Testis (tissue), 3 donors: ENCODE results near the gene ZNF71. TPM values are rescaled to one million over a fixed set of nuclear protein-coding genes. Genes with fewer than 3 reads are reported as not detected.

ENCODE experiments used
- DNase-seq: peaks from one replicate; pipeline ENCODE4 v3.0.0-alpha.2; 2019
- H3K27ac ChIP-seq, 2 donors: fragments of 200-600 bp; sonication (generic); one replicate each; pipeline ENCODE4 v1.5.1; 2019
- H3K27me3 ChIP-seq: fragments of 200-600 bp; sonication (generic); one replicate; pipeline ENCODE4 v1.5.1; 2019
- H3K36me3 ChIP-seq: fragments of 200-600 bp; sonication (generic); one replicate; pipeline ENCODE4 v1.5.1; 2017; ENCODE audit warnings: low read depth; ENCODE audit errors: missing control alignments
- H3K4me1 ChIP-seq: fragments of 200-600 bp; sonication (generic); one replicate; pipeline ENCODE4 v1.5.1; 2019
- H3K4me3 ChIP-seq, 2 donors: fragments of 200-600 bp; sonication (generic); one replicate each; pipeline ENCODE4 v1.5.1; 2017 to 2019
- H3K9me3 ChIP-seq: fragments of 200-600 bp; sonication (generic); one replicate; pipeline ENCODE4 v1.5.1; 2017
- CTCF ChIP-seq, 3 experiments: fragments of 450-650 bp in 2 of 3; fragments of 200-600 bp in 1 of 3; sonication (generic) in 1 of 3; IDR thresholded peaks; one replicate each; pipeline ENCODE4 v1.5.1; 2016 to 2019; ENCODE audit warnings: antibody characterized with exemption in 3 of 3, mild to moderate bottlenecking in 2 of 3, moderate library complexity in 1 of 3
- POLR2A ChIP-seq: fragments of 450-650 bp; IDR thresholded peaks from one replicate; pipeline ENCODE4 v1.6.1; 2017; ENCODE audit warnings: antibody characterized with exemption, mild to moderate bottlenecking, moderate library complexity
- WGBS, 2 donors: methylation state at CpG; one replicate each; pipeline ENCODE4 v1.1.5; 2018; 5-methylcytosine and 5-hydroxymethylcytosine counted together
- intact Hi-C: fragments of 100-400 bp; cut with DNase I; formaldehyde crosslinking; loops from one replicate; pipeline ENCODE4 v1.15.1; 2023; ENCODE audit warnings: low total_unique reads
- polyA plus RNA-seq: library from polyadenylated mRNA; stranded (reverse); fragments of 350-450 nt; fragmentation: Illumina TruSeq; extraction: RNeasy Lipid Tissue Mini Kit (QIAGEN cat#74804); gene quantifications from one replicate; pipeline ENCODE4 v1.2.3, GENCODE V29; 2014; ENCODE audit warnings: low read depth, low replicate concordance; ENCODE audit not compliant: insufficient read depth
- total RNA-seq, 2 donors: library from RNA; depleted of rRNA; stranded (reverse); fragments of >200 nt; gene quantifications; one replicate each; pipeline ENCODE4 v1.2.3, GENCODE V29; 2016

The ZNF71 gene
- total and polyA plus RNA-seq, 3 donors from 2014 or later: 7.2 to 19.6 (median 18.3) TPM

GRCh38 chr19:56613639-56614038, 18.5 kb downstream of the ZNF71 start:
- H3K36me3 ChIP-seq: no peaks in the 10 kb centered on the region
- WGBS, 2 donors: 91 to 95% methylated on average over 5 of the region's 5 CpGs
- TF ChIP-seq POLR2A (no peak), CTCF (IDR thresholded peaks at IDR 0.05) (no peak)

GRCh38 chr19:56617531-56617930, 22.4 kb downstream of the ZNF71 start:
- intact Hi-C loops: no loop called here
- Histone ChIP-seq H3K9me3 (no peaks in the 10 kb centered on the region), H3K36me3 (no peaks in the 10 kb centered on the region), H3K27ac (no peak overlapping the region), H3K4me1 (no peaks in the 10 kb centered on the region), H3K4me3 (no peak overlapping the region), H3K27me3 (no peaks in the 10 kb centered on the region)
- DNase-seq: no peak
- TF ChIP-seq CTCF (IDR thresholded peaks at IDR 0.05) (no peak), POLR2A (no peak)
- 91 to 95% methylated on average over 8 of the region's 8 CpGs for WGBS, 2 donors

More at GRCh38 chr19:56613639-56614038, 18.5 kb downstream of the ZNF71 start:
- no peaks in the 10 kb centered on the region for H3K27me3 ChIP-seq
- no peak overlapping the region for H3K4me3 ChIP-seq
- H3K27ac ChIP-seq: no peak overlapping the region
- no peak for DNase-seq
- peaks cover 7% of the 10 kb centered on the region for H3K4me1 ChIP-seq
- intact Hi-C loops: no loop called here
- H3K9me3 ChIP-seq: no peaks in the 10 kb centered on the region

- WGBS, 2 donors: 64 to 65% methylated on average over 8 of the region's 8 CpGs
These were observed 24.0 kb downstream of the ZNF71 start for GRCh38 chr19:56619121-56619520.

GRCh38 chr19:56622374-56622773, 27.3 kb downstream of the ZNF71 start:
- no peak for DNase-seq
- Histone ChIP-seq H3K27me3 (no peaks in the 10 kb centered on the region), H3K4me3 (peak overlapping the region; percentile 31 to 38), H3K4me1 (no peaks in the 10 kb centered on the region), H3K9me3 (no peaks in the 10 kb centered on the region), H3K36me3 (no peaks in the 10 kb centered on the region), H3K27ac (no peak overlapping the region)
- 57 to 81% methylated on average over 3 to 37 of the region's 37 CpGs for WGBS, 2 donors
- TF ChIP-seq CTCF (IDR thresholded peaks at IDR 0.05): no peak
- no peak for TF ChIP-seq POLR2A
- intact Hi-C loops: no loop called here

More at GRCh38 chr19:56619121-56619520, 24.0 kb downstream of the ZNF71 start:
- no peak for DNase-seq
- H3K4me3 ChIP-seq: no peak overlapping the region
- no peaks in the 10 kb centered on the region for H3K4me1 ChIP-seq
- intact Hi-C loops: no loop called here
- no peaks in the 10 kb centered on the region for H3K36me3 ChIP-seq
- TF ChIP-seq CTCF (IDR thresholded peaks at IDR 0.05) (no peak), POLR2A (no peak)
- H3K9me3 ChIP-seq: no peaks in the 10 kb centered on the region
- no peaks in the 10 kb centered on the region for H3K27me3 ChIP-seq
- no peak overlapping the region for H3K27ac ChIP-seq

GRCh38 chr19:56623006-56623405, 27.9 kb downstream of the ZNF71 start:
- DNase-seq: no peak
- WGBS, 2 donors: 58 to 60% methylated on average over 9 of the region's 9 CpGs

More at GRCh38 chr19:56623006-56623405, 27.9 kb downstream of the ZNF71 start:
- H3K36me3 ChIP-seq: no peaks in the 10 kb centered on the region
- intact Hi-C loops: no loop called here
- H3K9me3 ChIP-seq: no peaks in the 10 kb centered on the region
- H3K27me3 ChIP-seq: no peaks in the 10 kb centered on the region
- TF ChIP-seq CTCF (IDR thresholded peaks at IDR 0.05): no peak
- no peak for TF ChIP-seq POLR2A
- no peaks in the 10 kb centered on the region for H3K4me1 ChIP-seq
- H3K4me3 ChIP-seq: no peak overlapping the region
- H3K27ac ChIP-seq: no peak overlapping the region
